ENCODE measurements around the gene RERG. TPM values are rescaled to one million over a fixed set of nuclear protein-coding genes. Genes with fewer than 3 reads are reported as not detected.
"Not testable (repeated sequence)": the region's sequence is repeated elsewhere in the genome, so short reads cannot be mapped to it uniquely, and the experiment has no call there.

The RERG gene
- total and polyA plus RNA-seq, 3 donors from 2014 or later, result 14.9 to 27.2 (median 20.7) TPM

- no peak overlapping the region for H3K27ac ChIP-seq
- no peak for TF ChIP-seq POLR2A (IDR thresholded peaks at IDR 0.05)
- TF ChIP-seq CTCF (IDR thresholded peaks at IDR 0.05), result no peak
- H3K27me3 ChIP-seq, result no peaks in the 10 kb centered on the region
- H3K4me3 ChIP-seq, result no peak overlapping the region
- H3K9me3 ChIP-seq, result no peaks in the 10 kb centered on the region
- no peak for DNase-seq
- 89 to 92% methylated on average over 1 of the region's 1 CpG for WGBS, 2 donors
- intact Hi-C loops (cut with DNase I; ENCODE audit: low total_unique reads), result no loop called here
- H3K36me3 ChIP-seq (ENCODE audit: low read depth, missing control alignments), result no peaks in the 10 kb centered on the region
- H3K4me1 ChIP-seq, result no peaks in the 10 kb centered on the region
Observed at GRCh38 chr12:15231493-15231892, 10.3 kb upstream of the RERG start.

- Histone ChIP-seq H3K27ac (peak overlapping the region in 1 of 2 donors; percentile 26), H3K9me3 (no peaks in the 10 kb centered on the region), H3K4me1 (no peaks in the 10 kb centered on the region), H3K27me3 (no peaks in the 10 kb centered on the region), H3K36me3 (ENCODE audit: low read depth, missing control alignments) (no peaks in the 10 kb centered on the region), H3K4me3 (no peak overlapping the region)
- intact Hi-C loops (cut with DNase I; ENCODE audit: low total_unique reads), result no loop called here
- no peak for DNase-seq
- TF ChIP-seq POLR2A (IDR thresholded peaks at IDR 0.05) (no peak), CTCF (IDR thresholded peaks at IDR 0.05) (no peak)
Observed at GRCh38 chr12:15230751-15231150, 9.5 kb upstream of the RERG start.

GRCh38 chr12:15230137-15230536 is 8.9 kb upstream of the RERG start:
- Histone ChIP-seq H3K4me3 (no peak overlapping the region), H3K4me1 (no peaks in the 10 kb centered on the region), H3K27ac (peak overlapping the region in 1 of 2 donors; percentile 26), H3K27me3 (no peaks in the 10 kb centered on the region), H3K36me3 (ENCODE audit: low read depth, missing control alignments) (no peaks in the 10 kb centered on the region), H3K9me3 (no peaks in the 10 kb centered on the region)
- no peak for DNase-seq
- TF ChIP-seq CTCF (IDR thresholded peaks at IDR 0.05) (no peak), POLR2A (IDR thresholded peaks at IDR 0.05) (no peak)
- intact Hi-C loops (cut with DNase I; ENCODE audit: low total_unique reads), result no loop called here

- Histone ChIP-seq H3K27ac (no peak overlapping the region), H3K4me3 (no peak overlapping the region), H3K27me3 (no peaks in the 10 kb centered on the region), H3K36me3 (ENCODE audit: low read depth, missing control alignments) (no peaks in the 10 kb centered on the region), H3K9me3 (no peaks in the 10 kb centered on the region), H3K4me1 (peaks cover 2% of the 10 kb centered on the region)
- intact Hi-C loops (cut with DNase I; ENCODE audit: low total_unique reads), result no loop called here
- WGBS, 2 donors, result 53 to 56% methylated on average over 5 of the region's 5 CpGs
- peak; percentile 74 for DNase-seq
- TF ChIP-seq POLR2A (IDR thresholded peaks at IDR 0.05) (no peak), CTCF (IDR thresholded peaks at IDR 0.05) (peak; percentile 56 to 67 (median 58))
Observed at GRCh38 chr12:15227004-15227679, 5.9 kb upstream of the RERG start.

GRCh38 chr12:15225863-15226218 is 4.6 kb upstream of the RERG start:
- intact Hi-C loops (cut with DNase I; ENCODE audit: low total_unique reads); H3K9me3 ChIP-seq; H3K4me1 ChIP-seq; DNase-seq; H3K27me3 ChIP-seq; H3K4me3 ChIP-seq; H3K36me3 ChIP-seq (ENCODE audit: low read depth, missing control alignments); H3K27ac ChIP-seq: not testable (repeated sequence)
- 67 to 76% methylated on average over 3 of the region's 3 CpGs for WGBS, 2 donors
